Erythroblast (primary cell): ENCODE data around the gene SPIB.

ENCODE experiments used
- DNase-seq, 2 experiments: peaks; one replicate each; lab custom pipeline; 2025; lab: John Stamatoyannopoulos, UW
- GATA1 ChIP-seq: IDR thresholded peaks from 2 replicates; pipeline ENCODE4 v1.6.1; 2011; ENCODE audit warnings: low read depth, mild to moderate bottlenecking, control low read depth, low read length, moderate library complexity
- POLR2A ChIP-seq: IDR thresholded peaks from 2 replicates; pipeline ENCODE4 v1.6.1; 2011; ENCODE audit warnings: mild to moderate bottlenecking, low read length

Gene SPIB

DNA sequence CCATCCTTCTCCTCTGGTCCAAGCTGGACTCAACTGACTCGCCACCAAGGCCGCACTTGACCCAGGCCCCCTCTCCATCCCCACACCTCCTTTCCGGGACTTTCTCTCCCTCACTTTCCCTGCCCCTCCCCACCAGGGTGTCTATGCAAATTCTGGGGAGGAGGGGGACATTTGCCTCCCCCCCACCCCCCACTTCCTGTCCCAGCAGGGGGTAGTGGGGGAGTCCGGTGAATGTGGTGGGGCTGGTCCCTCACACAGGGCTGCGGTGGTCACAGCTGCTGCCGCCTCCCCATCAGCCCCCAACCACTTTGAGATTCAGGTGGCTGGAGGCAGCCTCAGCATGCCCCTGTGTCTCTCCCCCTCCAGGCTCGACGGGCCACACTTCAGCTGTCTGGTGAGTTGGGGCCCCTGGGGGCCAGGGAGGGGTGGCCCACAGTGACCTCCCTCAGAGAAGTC, 870 bp downstream of the SPIB start:
- DNase-seq = no peak
- TF ChIP-seq GATA1 = no peak
- TF ChIP-seq POLR2A = no peak

- TF ChIP-seq GATA1 = no peak
- TF ChIP-seq POLR2A = no peak
- no peak for DNase-seq
Observed at GRCh38 chr19:50420127-50420526, 1.4 kb downstream of the SPIB start.

- no peak for DNase-seq
- TF ChIP-seq POLR2A (no peak), GATA1 (no peak)
Observed at GRCh38 chr19:50420808-50421207, 2.1 kb downstream of the SPIB start.

DNA sequence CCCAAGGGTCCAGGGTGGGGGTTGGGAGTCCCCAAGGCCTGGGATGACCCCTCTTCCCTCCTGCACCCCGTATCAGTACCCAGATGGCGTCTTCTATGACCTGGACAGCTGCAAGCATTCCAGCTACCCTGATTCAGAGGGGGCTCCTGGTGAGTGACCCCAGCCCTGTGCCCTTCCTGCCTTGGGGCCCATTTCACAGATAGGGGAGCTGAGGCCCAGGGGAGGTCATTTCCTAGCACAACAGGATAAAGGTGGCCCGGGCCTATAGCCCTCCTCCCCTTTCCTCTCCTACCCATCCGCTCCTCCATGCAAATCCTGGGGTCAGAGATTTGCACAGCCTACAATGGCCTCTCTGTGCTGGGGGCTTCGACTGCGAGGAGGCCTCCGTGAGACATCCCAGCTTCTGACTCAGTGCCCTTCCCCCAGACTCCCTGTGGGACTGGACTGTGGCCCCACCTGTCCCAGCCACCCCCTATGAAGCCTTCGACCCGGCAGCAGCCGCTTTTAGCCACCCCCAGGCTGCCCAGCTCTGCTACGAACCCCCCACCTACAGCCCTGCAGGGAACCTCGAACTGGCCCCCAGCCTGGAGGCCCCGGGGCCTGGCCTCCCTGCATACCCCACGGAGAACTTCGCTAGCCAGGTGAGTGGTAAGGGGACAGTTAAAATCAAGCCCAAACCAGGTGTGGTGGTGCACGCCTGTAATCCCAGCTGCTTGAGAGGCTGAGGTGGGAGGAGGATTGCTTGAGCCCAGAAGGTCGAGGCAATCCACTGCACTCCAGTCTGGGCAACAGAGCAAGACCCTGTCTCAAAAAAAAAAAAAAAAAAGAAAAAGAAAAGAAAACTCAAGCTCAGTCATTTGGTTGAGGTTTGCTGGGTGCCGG, 3.9 kb downstream of the SPIB start:
- no peak for TF ChIP-seq GATA1
- no peak for TF ChIP-seq POLR2A
- DNase-seq = no peak

- TF ChIP-seq GATA1 (no peak), POLR2A (no peak)
- no peak for DNase-seq
Observed at GRCh38 chr19:50423279-50424113, 4.8 kb downstream of the SPIB start.

DNA sequence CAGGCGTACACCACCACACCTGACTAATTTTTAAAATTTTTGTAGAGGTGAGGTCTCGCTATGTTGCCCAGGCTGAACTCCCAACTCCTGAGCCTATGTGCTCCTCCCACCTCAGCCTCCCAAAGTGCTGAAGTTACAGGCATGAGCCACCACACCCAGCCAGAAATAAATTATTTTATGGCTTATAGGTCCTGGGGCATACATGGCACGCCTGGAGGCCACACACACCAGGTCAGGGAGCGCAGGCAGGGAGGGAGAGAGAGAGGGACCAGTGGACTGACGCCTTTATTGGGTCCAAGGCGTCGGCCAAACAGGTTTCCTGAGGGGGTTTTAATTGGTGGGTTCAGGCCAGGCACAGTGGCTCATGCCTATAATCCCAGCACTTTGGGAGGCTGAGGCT, 6.8 kb downstream of the SPIB start:
- TF ChIP-seq POLR2A = no peak
- TF ChIP-seq GATA1 = no peak

DNA sequence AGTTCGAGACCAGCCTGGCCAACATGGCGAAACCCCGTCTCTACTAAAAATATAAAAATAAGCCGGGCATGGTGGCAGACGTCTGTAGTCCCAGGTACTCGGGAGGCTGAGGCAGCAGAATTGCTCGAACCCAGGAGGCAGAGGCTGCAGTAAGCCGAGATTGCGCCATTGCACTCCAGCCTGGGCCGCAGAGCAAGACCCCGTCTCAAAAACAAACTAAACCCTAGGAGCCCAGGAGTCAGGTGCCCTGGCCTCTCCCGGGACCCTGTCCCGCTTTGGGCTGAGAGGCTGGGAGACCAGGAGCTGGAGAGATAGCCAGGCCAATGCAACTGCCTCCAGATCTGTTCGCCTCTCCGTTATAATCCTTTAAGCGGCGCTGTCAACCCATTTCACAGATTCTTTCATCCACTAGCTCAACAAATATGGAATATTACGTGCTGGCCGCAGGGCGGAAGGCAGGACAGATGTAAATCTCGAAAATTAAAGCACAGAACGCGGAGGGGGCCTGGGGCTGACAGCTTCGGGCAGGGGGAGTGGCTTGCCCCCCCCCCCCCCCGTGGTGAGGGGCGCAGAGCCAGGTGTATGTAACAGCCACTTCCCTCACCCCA, 8.7 kb downstream of the SPIB start:
- no peak for DNase-seq
- no peak for TF ChIP-seq GATA1
- no peak for TF ChIP-seq POLR2A

More for the DNA sequence above, 6.8 kb downstream of the SPIB start:
- no peak for DNase-seq

DNA sequence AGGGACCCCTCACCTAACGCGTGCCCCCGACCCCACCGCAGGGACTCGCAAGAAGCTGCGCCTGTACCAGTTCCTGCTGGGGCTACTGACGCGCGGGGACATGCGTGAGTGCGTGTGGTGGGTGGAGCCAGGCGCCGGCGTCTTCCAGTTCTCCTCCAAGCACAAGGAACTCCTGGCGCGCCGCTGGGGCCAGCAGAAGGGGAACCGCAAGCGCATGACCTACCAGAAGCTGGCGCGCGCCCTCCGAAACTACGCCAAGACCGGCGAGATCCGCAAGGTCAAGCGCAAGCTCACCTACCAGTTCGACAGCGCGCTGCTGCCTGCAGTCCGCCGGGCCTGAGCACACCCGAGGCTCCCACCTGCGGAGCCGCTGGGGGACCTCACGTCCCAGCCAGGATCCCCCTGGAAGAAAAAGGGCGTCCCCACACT, 9.3 kb downstream of the SPIB start:
- no peak for TF ChIP-seq POLR2A
- TF ChIP-seq GATA1 = no peak
- DNase-seq = peak; percentile 65 to 67

- DNase-seq = no peak
- TF ChIP-seq GATA1 (no peak), POLR2A (no peak)
Observed at GRCh38 chr19:50428772-50429463, 10.2 kb downstream of the SPIB start.

DNA sequence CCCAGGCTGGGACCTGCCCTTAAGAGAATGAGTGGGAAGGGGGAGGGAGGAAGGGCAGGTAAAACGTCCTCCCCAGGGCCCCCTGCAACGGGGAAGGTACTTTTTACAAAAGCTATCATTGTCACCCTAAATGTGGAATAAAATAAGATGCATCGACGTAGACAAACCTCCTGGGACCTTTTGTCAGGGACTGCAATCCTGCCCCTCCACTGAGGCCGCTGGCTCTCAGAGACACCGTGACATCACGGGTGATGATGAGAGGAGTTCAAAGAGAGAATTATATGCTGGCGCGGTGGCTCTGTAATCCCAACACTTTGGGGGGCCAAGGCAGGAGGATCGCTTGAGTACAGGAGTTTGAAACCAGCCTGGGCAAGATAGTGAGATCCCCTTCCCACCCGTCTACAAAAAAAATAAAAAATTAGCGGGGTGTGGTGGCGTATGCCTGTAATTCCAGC, 12.2 kb downstream of the SPIB start:
- no peak for TF ChIP-seq POLR2A
- no peak for TF ChIP-seq GATA1
- DNase-seq = no peak

GRCh38 chr19:50431343-50432220, 12.8 kb downstream of the SPIB start:
- DNase-seq = peak; percentile 74 to 89
- no peak for TF ChIP-seq POLR2A
- TF ChIP-seq GATA1 = no peak

DNA sequence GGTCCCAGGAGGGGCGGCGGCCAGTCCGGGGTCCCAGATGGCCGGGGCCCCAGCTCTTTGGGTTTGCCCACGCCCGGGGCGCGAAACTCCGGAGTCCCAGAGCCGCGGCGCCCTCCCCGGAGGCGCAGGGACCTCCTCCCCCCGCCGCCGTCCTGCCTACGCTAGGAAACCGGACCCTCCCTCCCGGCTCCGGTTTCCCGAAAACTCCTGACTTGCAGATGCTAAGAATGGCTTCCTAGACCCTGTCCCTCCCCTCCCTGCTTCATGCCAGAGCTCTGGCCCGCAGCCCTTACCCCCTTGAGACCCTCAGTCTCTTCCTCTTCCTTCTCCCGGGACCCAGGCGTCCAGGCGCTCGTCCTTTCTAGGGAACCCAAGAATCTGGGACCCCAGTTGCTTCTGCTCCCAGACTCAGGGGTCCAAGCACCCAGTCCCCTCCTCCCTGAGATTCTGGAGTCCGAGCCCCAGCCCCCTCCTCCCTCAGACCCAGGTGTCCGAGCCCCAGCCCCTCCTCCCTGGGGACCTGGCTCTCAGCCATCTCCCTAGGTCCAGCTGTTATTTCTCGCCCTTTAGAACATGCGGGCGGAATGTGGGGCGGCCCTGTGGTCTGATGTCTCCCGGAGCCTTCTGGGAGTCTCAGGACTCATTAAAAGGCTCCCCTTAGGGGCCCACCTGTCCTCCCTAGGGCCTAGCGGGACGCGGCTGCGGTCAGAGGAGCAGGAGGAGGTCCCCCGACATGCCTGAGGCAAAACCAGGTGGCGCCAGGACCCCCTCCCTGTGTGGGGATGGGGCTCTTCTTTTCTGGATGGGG, 13.7 kb downstream of the SPIB start, which contains the start of gene MYBPC2:
TSS of gene MYBPC2 (plus strand) at position 672 of the 808 bp plus-strand sequence. CDS start at position 734, 62 bp downstream.
- no peak for DNase-seq
- TF ChIP-seq GATA1 = no peak
- TF ChIP-seq POLR2A = no peak
